Smooth muscle cell (in vitro differentiated cells): Measurements from ENCODE around the gene GPAT3. TPM values are rescaled to one million over a fixed set of nuclear protein-coding genes. Genes with fewer than 3 reads are reported as not detected.

Experiments used
- DNase-seq: peaks from one replicate; lab custom pipeline; 2025; ENCODE audit not compliant: unreplicated experiment; lab: John Stamatoyannopoulos, UW
- H2AFZ ChIP-seq: fragments of 200-600 bp; sonication (generic); 2 replicates; pipeline ENCODE4 v1.6.0; 2016; ENCODE audit warnings: antibody characterized with exemption, low read depth, mild to moderate bottlenecking
- H3F3A ChIP-seq: fragments of 200-600 bp; sonication (generic); 2 replicates; pipeline ENCODE4 v1.6.0; 2017; ENCODE audit warnings: antibody characterized with exemption, low read depth
- H3K27ac ChIP-seq: fragments of 200-600 bp; sonication (generic); 2 replicates; pipeline ENCODE4 v1.5.1; 2016; ENCODE audit warnings: low read depth, mild to moderate bottlenecking
- H3K27me3 ChIP-seq: fragments of 200-600 bp; sonication (generic); 2 replicates; pipeline ENCODE4 v1.6.1; 2016; ENCODE audit warnings: low read depth, mild to moderate bottlenecking
- H3K36me3 ChIP-seq: fragments of 200-600 bp; sonication (generic); 2 replicates; pipeline ENCODE4 v1.5.1; 2016; ENCODE audit warnings: low read depth
- H3K4me1 ChIP-seq: fragments of 200-600 bp; sonication (generic); 2 replicates; pipeline ENCODE4 v1.5.1; 2016; ENCODE audit warnings: low read depth
- H3K4me2 ChIP-seq: fragments of 200-600 bp; sonication (generic); 2 replicates; pipeline ENCODE4 v1.6.0; 2016; ENCODE audit warnings: mild to moderate bottlenecking
- H3K4me3 ChIP-seq: fragments of 200-600 bp; sonication (generic); 2 replicates; pipeline ENCODE4 v1.5.1; 2016; ENCODE audit warnings: mild to moderate bottlenecking
- H3K79me2 ChIP-seq: fragments of 200-600 bp; sonication (generic); 2 replicates; pipeline ENCODE4 v1.6.0; 2016; ENCODE audit warnings: low read depth, mild to moderate bottlenecking
- H3K9ac ChIP-seq: fragments of 200-600 bp; sonication (generic); 2 replicates; pipeline ENCODE4 v1.6.0; 2016; ENCODE audit warnings: low read depth
- H3K9me3 ChIP-seq: fragments of 200-600 bp; sonication (generic); replicated peaks from 2 replicates; pipeline ENCODE4 v1.5.1; 2016; ENCODE audit warnings: low read depth
- H4K20me1 ChIP-seq: fragments of 200-600 bp; sonication (generic); 2 replicates; pipeline ENCODE4 v1.6.0; 2016; ENCODE audit warnings: low read depth
- WGBS: methylation state at CpG from one replicate; pipeline ENCODE4 v1.1.7; 2016; ENCODE audit warnings: low lambda C conversion rate; 5-methylcytosine and 5-hydroxymethylcytosine counted together
- polyA plus RNA-seq: library from polyadenylated mRNA; unstranded; fragments of >200 nt; fragmentation: Nextera tagmentation; extraction: Ambion mirVana; gene quantifications from 2 replicates; pipeline ENCODE4 v1.2.1, GENCODE V29; 2016
- total RNA-seq: library from RNA; depleted of rRNA; stranded (reverse); fragments of >200 nt; gene quantifications from 2 replicates; pipeline ENCODE4 v1.2.3, GENCODE V29; 2014
- TF ChIP-seq, protein P1 (sequence below): fragments of 200-600 bp; sonication (generic); IDR thresholded peaks from 2 replicates; pipeline ENCODE4 v1.5.1; 2017; ENCODE audit warnings: borderline replicate concordance, mild to moderate bottlenecking, antibody characterized with exemption; ENCODE audit not compliant: insufficient read depth, poor library complexity, severe bottlenecking

The GPAT3 gene
- total and polyA plus RNA-seq, 2 experiments from 2014 or later, result 0.27 to 0.67 TPM

DNA sequence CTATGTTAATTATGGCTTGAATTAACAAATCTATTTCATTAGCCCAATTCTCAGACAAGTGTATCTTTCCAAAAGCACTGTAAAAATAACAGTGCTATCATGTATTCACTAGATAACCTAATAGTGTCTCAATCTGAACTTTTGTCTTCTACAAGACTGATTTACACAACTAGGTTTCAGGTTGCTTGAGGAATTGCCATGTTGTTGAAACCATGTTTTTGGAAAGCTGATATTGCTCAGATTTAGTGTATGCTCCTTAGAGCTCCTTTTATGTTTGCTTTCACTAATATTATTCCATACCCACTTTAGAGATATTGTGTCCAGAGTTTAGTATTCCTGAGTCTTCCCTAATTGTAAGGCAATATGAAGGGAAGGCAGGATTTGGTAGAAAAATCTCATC, 70.6 kb downstream of the GPAT3 start:
- Histone ChIP-seq H3K9me3 (peaks cover 8% of the 10 kb centered on the region), H3K27me3 (no peaks in the 10 kb centered on the region), H3K36me3 (no peaks in the 10 kb centered on the region), H3K9ac (no peak overlapping the region), H3K4me1 (no peaks in the 10 kb centered on the region), H3K4me3 (no peak overlapping the region), H4K20me1 (no peaks in the 10 kb centered on the region), H3F3A (no peaks in the 10 kb centered on the region), H3K79me2 (no peaks in the 10 kb centered on the region), H2AFZ (no peak overlapping the region), H3K27ac (no peak overlapping the region), H3K4me2 (no peak overlapping the region)
- TF ChIP-seq, protein P1, sequence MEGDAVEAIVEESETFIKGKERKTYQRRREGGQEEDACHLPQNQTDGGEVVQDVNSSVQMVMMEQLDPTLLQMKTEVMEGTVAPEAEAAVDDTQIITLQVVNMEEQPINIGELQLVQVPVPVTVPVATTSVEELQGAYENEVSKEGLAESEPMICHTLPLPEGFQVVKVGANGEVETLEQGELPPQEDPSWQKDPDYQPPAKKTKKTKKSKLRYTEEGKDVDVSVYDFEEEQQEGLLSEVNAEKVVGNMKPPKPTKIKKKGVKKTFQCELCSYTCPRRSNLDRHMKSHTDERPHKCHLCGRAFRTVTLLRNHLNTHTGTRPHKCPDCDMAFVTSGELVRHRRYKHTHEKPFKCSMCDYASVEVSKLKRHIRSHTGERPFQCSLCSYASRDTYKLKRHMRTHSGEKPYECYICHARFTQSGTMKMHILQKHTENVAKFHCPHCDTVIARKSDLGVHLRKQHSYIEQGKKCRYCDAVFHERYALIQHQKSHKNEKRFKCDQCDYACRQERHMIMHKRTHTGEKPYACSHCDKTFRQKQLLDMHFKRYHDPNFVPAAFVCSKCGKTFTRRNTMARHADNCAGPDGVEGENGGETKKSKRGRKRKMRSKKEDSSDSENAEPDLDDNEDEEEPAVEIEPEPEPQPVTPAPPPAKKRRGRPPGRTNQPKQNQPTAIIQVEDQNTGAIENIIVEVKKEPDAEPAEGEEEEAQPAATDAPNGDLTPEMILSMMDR, result no peak
- DNase-seq, result no peak

DNA sequence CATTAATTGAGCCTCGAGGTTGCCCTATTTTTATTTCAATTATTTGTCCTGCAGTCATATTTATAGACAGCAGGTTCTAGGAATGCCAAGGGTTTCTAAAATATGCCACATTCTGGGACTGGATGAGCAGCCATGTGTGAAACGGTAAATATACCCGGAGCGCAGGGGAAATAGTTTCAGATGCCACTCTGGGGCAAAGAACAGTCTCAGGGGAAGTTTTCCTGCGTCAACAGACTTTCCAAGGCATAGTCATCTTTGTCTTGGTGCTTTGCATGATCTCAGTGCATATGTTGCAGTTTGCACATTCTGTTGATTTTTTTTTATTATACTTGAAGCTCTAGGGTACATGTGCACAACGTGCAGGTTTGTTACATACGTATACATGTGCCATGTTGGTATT, 71.0 kb downstream of the GPAT3 start:
- WGBS, result 54% methylated on average over 7 of the region's 7 CpGs
- H3K9ac ChIP-seq, result no peak overlapping the region
- H3F3A ChIP-seq, result no peaks in the 10 kb centered on the region

DNA sequence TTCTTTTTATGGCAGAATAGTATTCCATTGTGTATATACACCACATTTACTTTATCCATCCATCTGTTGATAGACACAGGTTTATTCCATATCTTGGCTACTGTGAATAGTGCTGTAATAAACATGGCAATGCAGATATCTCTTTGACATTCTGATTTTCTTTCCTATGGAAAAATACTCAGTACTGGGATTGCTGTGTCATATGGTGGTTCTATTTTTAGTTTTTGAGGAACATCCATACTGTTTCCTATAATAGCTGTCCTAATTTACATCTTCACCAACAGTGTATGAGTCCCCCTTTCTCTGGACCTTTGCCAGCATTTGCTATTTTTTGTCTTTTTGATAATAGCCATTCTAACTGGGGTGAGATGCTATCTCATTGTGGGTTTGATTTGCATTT, 73.5 kb downstream of the GPAT3 start:
- Histone ChIP-seq H3K9ac (no peak overlapping the region), H2AFZ (no peak overlapping the region), H3K27me3 (no peaks in the 10 kb centered on the region), H3K79me2 (no peaks in the 10 kb centered on the region), H3K27ac (no peak overlapping the region), H3K4me2 (no peak overlapping the region), H4K20me1 (no peaks in the 10 kb centered on the region), H3K9me3 (peaks cover 8% of the 10 kb centered on the region), H3F3A (no peaks in the 10 kb centered on the region), H3K4me3 (no peak overlapping the region), H3K4me1 (no peaks in the 10 kb centered on the region), H3K36me3 (no peaks in the 10 kb centered on the region)
- no peak for DNase-seq
- TF ChIP-seq, protein P1, result no peak

More for the DNA sequence above, 71.0 kb downstream of the GPAT3 start:
- H3K27me3 ChIP-seq, result no peaks in the 10 kb centered on the region
- H3K4me1 ChIP-seq, result no peaks in the 10 kb centered on the region
- no peaks in the 10 kb centered on the region for H3K36me3 ChIP-seq
- no peak overlapping the region for H3K27ac ChIP-seq
- no peak overlapping the region for H3K4me2 ChIP-seq
- no peak overlapping the region for H3K4me3 ChIP-seq
- DNase-seq, result no peak
- H3K79me2 ChIP-seq, result no peaks in the 10 kb centered on the region
- H2AFZ ChIP-seq, result no peak overlapping the region
- H3K9me3 ChIP-seq, result peaks cover 8% of the 10 kb centered on the region
- TF ChIP-seq, protein P1, result no peak
- no peaks in the 10 kb centered on the region for H4K20me1 ChIP-seq

DNA sequence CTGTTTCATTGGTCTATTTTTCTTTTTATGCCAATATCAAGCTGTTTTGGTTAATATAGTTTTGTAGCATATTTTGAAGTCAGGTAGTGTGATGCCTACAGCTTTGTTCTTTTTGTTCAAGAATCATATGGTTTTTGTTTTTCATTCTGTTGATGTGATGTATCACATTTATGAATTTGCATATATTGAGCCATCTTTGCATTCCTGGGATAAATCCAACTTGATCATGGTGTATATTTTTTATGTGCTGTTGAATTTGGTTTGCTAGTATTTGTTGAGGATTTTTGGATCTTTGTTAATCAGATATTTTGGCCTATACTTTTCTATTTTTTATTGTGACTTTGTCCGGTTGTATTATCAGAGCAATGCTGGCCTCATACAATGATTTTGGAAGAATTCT, 74.8 kb downstream of the GPAT3 start:
- Histone ChIP-seq H3K79me2 (no peaks in the 10 kb centered on the region), H3K27me3 (no peaks in the 10 kb centered on the region), H3K36me3 (no peaks in the 10 kb centered on the region), H3K4me3 (no peak overlapping the region), H4K20me1 (no peaks in the 10 kb centered on the region), H3K4me1 (no peaks in the 10 kb centered on the region), H3K27ac (no peak overlapping the region), H3K9ac (no peak overlapping the region), H3K4me2 (no peak overlapping the region), H3K9me3 (peaks cover 8% of the 10 kb centered on the region), H3F3A (no peaks in the 10 kb centered on the region), H2AFZ (no peak overlapping the region)
- TF ChIP-seq, protein P1, result no peak
- no peak for DNase-seq
- 100% methylated on average over 1 of the region's 1 CpG for WGBS
